ENCODE data around the gene PADI3.
A peak's percentile ranks its signal among the peaks of the same experiment; 100 is the strongest.

Gene PADI3

DNA sequence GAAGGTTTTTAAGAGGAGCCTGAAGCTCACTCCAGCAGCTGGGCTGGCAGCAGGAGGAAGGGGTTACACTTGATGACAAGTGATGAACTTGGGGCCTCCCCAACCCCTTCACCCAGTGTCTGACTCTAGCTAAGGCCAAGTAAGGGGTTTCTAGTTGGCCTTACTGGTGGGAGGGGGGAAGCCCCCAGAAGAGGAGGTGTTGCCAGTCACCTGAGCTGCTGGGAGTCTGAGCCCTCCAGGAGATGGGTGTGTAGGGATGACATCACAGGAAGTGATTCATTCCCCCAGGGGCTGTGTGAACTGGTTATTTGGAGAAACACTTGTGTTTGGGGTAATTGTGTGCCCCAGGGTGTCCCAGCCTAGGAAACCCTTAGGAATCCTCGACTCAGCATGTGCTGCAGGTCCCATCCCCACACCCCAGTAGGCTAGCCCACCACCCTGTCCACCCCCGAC lies 40.9 kb upstream of the PADI3 start:
- Histone ChIP-seq H3K27me3 (ENCODE audit: insufficient read depth, poor library complexity, severe bottlenecking) (peaks cover 1% of the 10 kb centered on the region), H3K4me3 (replicated peaks; ENCODE audit: insufficient read depth, low read length) (no peak overlapping the region), H3K27ac (replicated peaks) (no peak overlapping the region)
- TF ChIP-seq GABPA (IDR thresholded peaks at IDR 0.05; ENCODE audit: low read depth) (no peak), SPI1 (IDR thresholded peaks at IDR 0.05; ENCODE audit: borderline replicate concordance, low read depth) (no peak), POLR2AphosphoS5 (IDR thresholded peaks at IDR 0.05; ENCODE audit: low read depth) (no peak)
- TF ChIP-seq, protein P1, sequence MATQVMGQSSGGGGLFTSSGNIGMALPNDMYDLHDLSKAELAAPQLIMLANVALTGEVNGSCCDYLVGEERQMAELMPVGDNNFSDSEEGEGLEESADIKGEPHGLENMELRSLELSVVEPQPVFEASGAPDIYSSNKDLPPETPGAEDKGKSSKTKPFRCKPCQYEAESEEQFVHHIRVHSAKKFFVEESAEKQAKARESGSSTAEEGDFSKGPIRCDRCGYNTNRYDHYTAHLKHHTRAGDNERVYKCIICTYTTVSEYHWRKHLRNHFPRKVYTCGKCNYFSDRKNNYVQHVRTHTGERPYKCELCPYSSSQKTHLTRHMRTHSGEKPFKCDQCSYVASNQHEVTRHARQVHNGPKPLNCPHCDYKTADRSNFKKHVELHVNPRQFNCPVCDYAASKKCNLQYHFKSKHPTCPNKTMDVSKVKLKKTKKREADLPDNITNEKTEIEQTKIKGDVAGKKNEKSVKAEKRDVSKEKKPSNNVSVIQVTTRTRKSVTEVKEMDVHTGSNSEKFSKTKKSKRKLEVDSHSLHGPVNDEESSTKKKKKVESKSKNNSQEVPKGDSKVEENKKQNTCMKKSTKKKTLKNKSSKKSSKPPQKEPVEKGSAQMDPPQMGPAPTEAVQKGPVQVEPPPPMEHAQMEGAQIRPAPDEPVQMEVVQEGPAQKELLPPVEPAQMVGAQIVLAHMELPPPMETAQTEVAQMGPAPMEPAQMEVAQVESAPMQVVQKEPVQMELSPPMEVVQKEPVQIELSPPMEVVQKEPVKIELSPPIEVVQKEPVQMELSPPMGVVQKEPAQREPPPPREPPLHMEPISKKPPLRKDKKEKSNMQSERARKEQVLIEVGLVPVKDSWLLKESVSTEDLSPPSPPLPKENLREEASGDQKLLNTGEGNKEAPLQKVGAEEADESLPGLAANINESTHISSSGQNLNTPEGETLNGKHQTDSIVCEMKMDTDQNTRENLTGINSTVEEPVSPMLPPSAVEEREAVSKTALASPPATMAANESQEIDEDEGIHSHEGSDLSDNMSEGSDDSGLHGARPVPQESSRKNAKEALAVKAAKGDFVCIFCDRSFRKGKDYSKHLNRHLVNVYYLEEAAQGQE (IDR thresholded peaks at IDR 0.05; ENCODE audit: insufficient replicate concordance, low read depth): no peak
- TF ChIP-seq, protein P2, sequence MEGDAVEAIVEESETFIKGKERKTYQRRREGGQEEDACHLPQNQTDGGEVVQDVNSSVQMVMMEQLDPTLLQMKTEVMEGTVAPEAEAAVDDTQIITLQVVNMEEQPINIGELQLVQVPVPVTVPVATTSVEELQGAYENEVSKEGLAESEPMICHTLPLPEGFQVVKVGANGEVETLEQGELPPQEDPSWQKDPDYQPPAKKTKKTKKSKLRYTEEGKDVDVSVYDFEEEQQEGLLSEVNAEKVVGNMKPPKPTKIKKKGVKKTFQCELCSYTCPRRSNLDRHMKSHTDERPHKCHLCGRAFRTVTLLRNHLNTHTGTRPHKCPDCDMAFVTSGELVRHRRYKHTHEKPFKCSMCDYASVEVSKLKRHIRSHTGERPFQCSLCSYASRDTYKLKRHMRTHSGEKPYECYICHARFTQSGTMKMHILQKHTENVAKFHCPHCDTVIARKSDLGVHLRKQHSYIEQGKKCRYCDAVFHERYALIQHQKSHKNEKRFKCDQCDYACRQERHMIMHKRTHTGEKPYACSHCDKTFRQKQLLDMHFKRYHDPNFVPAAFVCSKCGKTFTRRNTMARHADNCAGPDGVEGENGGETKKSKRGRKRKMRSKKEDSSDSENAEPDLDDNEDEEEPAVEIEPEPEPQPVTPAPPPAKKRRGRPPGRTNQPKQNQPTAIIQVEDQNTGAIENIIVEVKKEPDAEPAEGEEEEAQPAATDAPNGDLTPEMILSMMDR (IDR thresholded peaks at IDR 0.05; ENCODE audit: insufficient read depth, low read length): no peak
- DNase-seq (ENCODE audit: low read depth in 1 of 2, low spot score in 1 of 2): peak; percentile 22 to 47

DNA sequence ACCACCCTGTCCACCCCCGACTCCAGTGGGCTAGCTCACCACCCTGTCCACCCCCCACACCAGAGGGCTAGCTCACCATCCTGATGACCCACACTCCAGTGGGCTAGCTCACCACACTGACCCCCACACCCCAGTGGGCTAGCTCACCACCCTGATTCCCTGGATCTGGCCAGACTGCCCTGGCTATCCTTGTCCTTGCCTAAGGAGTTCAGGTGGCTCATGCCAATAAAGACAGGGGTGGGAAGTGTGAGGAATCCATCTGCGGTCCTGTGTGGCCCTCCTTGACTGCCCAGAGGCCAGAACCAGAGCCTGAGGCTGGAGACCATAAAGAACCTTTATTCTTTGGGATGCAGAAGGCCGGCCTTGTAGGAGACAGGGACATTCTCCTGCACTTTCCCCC lies 40.4 kb upstream of the PADI3 start:
- no peak overlapping the region for H3K4me3 ChIP-seq (replicated peaks; ENCODE audit: insufficient read depth, low read length)
- TF ChIP-seq POLR2AphosphoS5 (IDR thresholded peaks at IDR 0.05; ENCODE audit: low read depth) (no peak), SPI1 (IDR thresholded peaks at IDR 0.05; ENCODE audit: borderline replicate concordance, low read depth) (no peak)
- TF ChIP-seq, protein P2 (IDR thresholded peaks at IDR 0.05; ENCODE audit: insufficient read depth, low read length): no peak
- no peaks in the 10 kb centered on the region for H3K27me3 ChIP-seq (ENCODE audit: insufficient read depth, poor library complexity, severe bottlenecking)
- DNase-seq (ENCODE audit: low read depth in 1 of 2, low spot score in 1 of 2): no peak
- H3K27ac ChIP-seq (replicated peaks): no peak overlapping the region

DNA sequence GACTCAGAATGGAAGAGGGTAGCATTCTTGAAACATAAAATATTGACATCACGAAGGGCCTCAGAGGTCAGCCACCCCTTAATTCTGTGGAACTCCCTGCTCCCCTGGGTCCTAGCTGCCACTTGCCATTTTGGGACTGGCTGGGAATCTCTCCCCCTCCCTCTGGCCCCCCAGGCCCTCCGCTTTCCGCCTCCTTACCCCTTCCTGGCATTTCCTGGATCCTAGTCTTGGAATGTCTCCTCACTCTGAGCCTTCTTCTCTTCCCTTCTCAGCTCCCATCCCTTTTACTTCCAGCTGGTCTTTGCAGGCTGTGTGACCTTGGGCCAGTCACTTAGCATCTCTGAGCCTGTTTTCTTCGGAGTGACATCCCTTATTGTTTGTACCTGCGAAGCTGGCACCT lies 39.5 kb upstream of the PADI3 start:
- TF ChIP-seq GABPA (IDR thresholded peaks at IDR 0.05; ENCODE audit: low read depth) (no peak), POLR2AphosphoS5 (IDR thresholded peaks at IDR 0.05; ENCODE audit: low read depth) (no peak), SPI1 (IDR thresholded peaks at IDR 0.05; ENCODE audit: borderline replicate concordance, low read depth) (no peak)
- TF ChIP-seq, protein P2 (IDR thresholded peaks at IDR 0.05; ENCODE audit: insufficient read depth, low read length): no peak
- H3K27ac ChIP-seq (replicated peaks): no peak overlapping the region
- DNase-seq (ENCODE audit: low read depth in 1 of 2, low spot score in 1 of 2): no peak
- H3K27me3 ChIP-seq (ENCODE audit: insufficient read depth, poor library complexity, severe bottlenecking): no peaks in the 10 kb centered on the region
- no peak overlapping the region for H3K4me3 ChIP-seq (replicated peaks; ENCODE audit: insufficient read depth, low read length)

DNA sequence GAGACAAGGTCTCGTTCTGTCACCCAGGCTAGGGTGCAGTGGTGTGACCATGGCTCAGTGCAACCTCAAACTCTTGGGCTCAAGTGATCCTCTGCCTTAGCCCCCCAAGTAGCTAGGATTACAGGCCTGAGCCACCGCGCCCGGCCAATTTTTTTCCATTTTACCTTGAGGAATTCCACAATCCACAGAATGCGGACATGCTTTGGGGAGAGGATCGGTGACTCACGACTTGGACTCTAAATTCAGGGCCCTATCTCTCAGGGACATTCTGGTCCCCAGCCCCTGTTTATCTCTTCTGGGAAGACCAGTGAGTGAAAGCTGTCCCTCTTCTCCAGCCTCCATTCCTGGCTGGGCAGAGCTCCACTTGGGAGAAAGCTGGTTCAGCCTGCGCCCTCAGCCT lies 38.7 kb upstream of the PADI3 start:
- Histone ChIP-seq H3K27me3 (ENCODE audit: insufficient read depth, poor library complexity, severe bottlenecking) (no peaks in the 10 kb centered on the region), H3K4me3 (replicated peaks; ENCODE audit: insufficient read depth, low read length) (no peak overlapping the region), H3K27ac (replicated peaks) (no peak overlapping the region)
- TF ChIP-seq SPI1 (IDR thresholded peaks at IDR 0.05; ENCODE audit: borderline replicate concordance, low read depth) (no peak), POLR2AphosphoS5 (IDR thresholded peaks at IDR 0.05; ENCODE audit: low read depth) (no peak), GABPA (IDR thresholded peaks at IDR 0.05; ENCODE audit: low read depth) (no peak)
- TF ChIP-seq, protein P2 (IDR thresholded peaks at IDR 0.05; ENCODE audit: insufficient read depth, low read length): no peak
- TF ChIP-seq, protein P1 (IDR thresholded peaks at IDR 0.05; ENCODE audit: insufficient replicate concordance, low read depth): no peak
- DNase-seq (ENCODE audit: low read depth in 1 of 2, low spot score in 1 of 2): no peak
